ENCODE results near the gene PCCA. TPM values are rescaled to one million over a fixed set of nuclear protein-coding genes. Genes with fewer than 3 reads are reported as not detected.

PCCA gene
- total and polyA plus RNA-seq, 2 donors (not counting 1 experiment from before 2014, with no cell fraction given), result 4.8 to 17.4 TPM

DNA sequence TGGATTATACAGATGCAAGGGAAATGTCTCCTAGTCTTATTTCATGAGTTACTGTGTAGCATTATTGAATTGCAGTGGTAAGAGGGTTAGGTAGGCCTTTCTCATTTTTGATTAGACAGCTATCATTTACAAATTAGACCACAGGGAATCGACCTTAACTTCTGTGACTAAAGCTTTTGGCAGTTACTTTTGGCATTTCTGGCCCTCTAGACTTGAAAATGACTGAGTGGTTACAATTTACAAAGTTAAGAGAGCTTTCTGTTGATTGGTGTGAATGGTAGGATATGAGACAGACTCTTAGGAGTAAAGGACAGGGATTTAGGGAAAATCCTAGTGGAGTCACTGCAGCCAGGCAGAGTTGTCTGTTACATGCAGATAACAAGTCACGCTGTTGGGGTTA, 413.6 kb downstream of the PCCA start:
- H3K9me3 Mint-ChIP-seq (ENCODE audit: insufficient read depth), result no peaks in the 10 kb centered on the region
- peaks cover 12% of the 10 kb centered on the region for H3K4me1 Mint-ChIP-seq
- POLR2A ChIA-PET, result no interaction called here
- 73% methylated on average over 2 of the region's 2 CpGs for WGBS (ENCODE audit: insufficient coverage)
- Histone ChIP-seq H3K4me1 (ENCODE audit: control insufficient read depth in 2 of 2, insufficient read depth in 2 of 2, low read length in 2 of 2) (peaks cover 0 to 3% of the 10 kb centered on the region in 2 donors), H3K27ac (ENCODE audit: low read length in 2 of 2) (no peak overlapping the region), H3K4me2 (replicated peaks; ENCODE audit: low read depth, low read length, poor library complexity, severe bottlenecking) (no peak overlapping the region), H3K27me3 (replicated peaks in 1 of 4; ENCODE audit: control extremely low read depth in 1 of 4, control insufficient read depth in 3 of 4, insufficient read depth in 4 of 4, low read length in 3 of 4) (no peaks in the 10 kb centered on the region), H4K20me1 (ENCODE audit: control insufficient read depth, insufficient read depth, low read length, poor library complexity, severe bottlenecking) (no peaks in the 10 kb centered on the region), H3K9me3 (ENCODE audit: control extremely low read depth in 1 of 3, control insufficient read depth in 2 of 3, insufficient read depth in 1 of 3, low read length in 2 of 3) (no peaks in the 10 kb centered on the region), H3K9ac (ENCODE audit: low read length) (no peak overlapping the region), H3K79me2 (ENCODE audit: control insufficient read depth, insufficient read depth, low read length) (no peaks in the 10 kb centered on the region), H3K4me3 (ENCODE audit: control extremely low read depth in 1 of 5, extremely low read depth in 1 of 5, insufficient read depth in 1 of 5, low read depth in 2 of 5, low read length in 4 of 5) (no peak overlapping the region), H3K36me3 (replicated peaks in 1 of 2; ENCODE audit: control extremely low read depth in 1 of 2, control insufficient read depth in 1 of 2, extremely low read depth in 1 of 2, insufficient read depth in 2 of 2, low read length in 1 of 2) (no peaks in the 10 kb centered on the region), H2AFZ (ENCODE audit: insufficient read depth, low read depth, low read length, poor library complexity, severe bottlenecking) (no peak overlapping the region)
- no peak for TF ChIP-seq EZH2 (IDR thresholded peaks at IDR 0.05; ENCODE audit: borderline replicate concordance, insufficient read depth, low read depth, low read length, poor library complexity, severe bottlenecking)
- TF ChIP-seq, protein P1, sequence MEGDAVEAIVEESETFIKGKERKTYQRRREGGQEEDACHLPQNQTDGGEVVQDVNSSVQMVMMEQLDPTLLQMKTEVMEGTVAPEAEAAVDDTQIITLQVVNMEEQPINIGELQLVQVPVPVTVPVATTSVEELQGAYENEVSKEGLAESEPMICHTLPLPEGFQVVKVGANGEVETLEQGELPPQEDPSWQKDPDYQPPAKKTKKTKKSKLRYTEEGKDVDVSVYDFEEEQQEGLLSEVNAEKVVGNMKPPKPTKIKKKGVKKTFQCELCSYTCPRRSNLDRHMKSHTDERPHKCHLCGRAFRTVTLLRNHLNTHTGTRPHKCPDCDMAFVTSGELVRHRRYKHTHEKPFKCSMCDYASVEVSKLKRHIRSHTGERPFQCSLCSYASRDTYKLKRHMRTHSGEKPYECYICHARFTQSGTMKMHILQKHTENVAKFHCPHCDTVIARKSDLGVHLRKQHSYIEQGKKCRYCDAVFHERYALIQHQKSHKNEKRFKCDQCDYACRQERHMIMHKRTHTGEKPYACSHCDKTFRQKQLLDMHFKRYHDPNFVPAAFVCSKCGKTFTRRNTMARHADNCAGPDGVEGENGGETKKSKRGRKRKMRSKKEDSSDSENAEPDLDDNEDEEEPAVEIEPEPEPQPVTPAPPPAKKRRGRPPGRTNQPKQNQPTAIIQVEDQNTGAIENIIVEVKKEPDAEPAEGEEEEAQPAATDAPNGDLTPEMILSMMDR (IDR thresholded peaks at IDR 0.05), result no peak
- intact Hi-C loops (cut with micrococcal nuclease), result no loop called here
- peaks cover 7% of the 10 kb centered on the region for H3K27me3 Mint-ChIP-seq
- CTCF ChIA-PET, result interaction anchor here (1.0 to 1.2 kb wide), 2 partner anchors 9 to 11 kb away, joined by 3 read pairs; no protein-coding TSS in a partner anchor
- H3K4me3 Mint-ChIP-seq, result no peak overlapping the region
- no peak overlapping the region for H3K27ac Mint-ChIP-seq
- no peak for ATAC-seq (ENCODE audit: low read depth)
- DNase-seq, result no peak

DNA sequence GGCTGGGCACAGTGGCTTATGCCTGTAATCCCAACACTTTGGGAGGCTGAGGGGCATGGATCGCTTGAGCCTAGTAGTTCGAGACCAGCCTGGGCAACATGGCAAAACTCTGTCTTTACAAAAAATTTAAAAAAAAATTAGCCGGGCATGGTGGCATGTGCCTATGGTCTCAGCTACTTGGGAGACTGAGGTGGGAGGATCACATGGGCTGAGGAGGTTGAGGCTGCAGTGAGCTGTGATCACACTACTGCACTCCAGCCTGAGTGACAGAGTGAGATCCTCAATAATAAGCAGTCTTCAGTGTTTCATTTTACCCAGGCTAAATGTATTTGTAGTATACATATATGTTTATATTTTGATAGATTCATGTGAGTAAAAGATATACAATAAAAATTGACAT, 414.7 kb downstream of the PCCA start:
- no peaks in the 10 kb centered on the region for H3K9me3 Mint-ChIP-seq (ENCODE audit: insufficient read depth)

More for the DNA sequence above, 414.7 kb downstream of the PCCA start:
- Histone ChIP-seq H2AFZ (ENCODE audit: insufficient read depth, low read depth, low read length, poor library complexity, severe bottlenecking) (no peak overlapping the region), H3K4me2 (replicated peaks; ENCODE audit: low read depth, low read length, poor library complexity, severe bottlenecking) (no peak overlapping the region), H4K20me1 (ENCODE audit: control insufficient read depth, insufficient read depth, low read length, poor library complexity, severe bottlenecking) (no peaks in the 10 kb centered on the region), H3K79me2 (ENCODE audit: control insufficient read depth, insufficient read depth, low read length) (no peaks in the 10 kb centered on the region), H3K36me3 (replicated peaks in 1 of 2; ENCODE audit: control extremely low read depth in 1 of 2, control insufficient read depth in 1 of 2, extremely low read depth in 1 of 2, insufficient read depth in 2 of 2, low read length in 1 of 2) (no peaks in the 10 kb centered on the region), H3K9me3 (ENCODE audit: control extremely low read depth in 1 of 3, control insufficient read depth in 2 of 3, insufficient read depth in 1 of 3, low read length in 2 of 3) (no peaks in the 10 kb centered on the region), H3K4me3 (ENCODE audit: control extremely low read depth in 1 of 5, extremely low read depth in 1 of 5, insufficient read depth in 1 of 5, low read depth in 2 of 5, low read length in 4 of 5) (no peak overlapping the region), H3K27me3 (replicated peaks in 1 of 4; ENCODE audit: control extremely low read depth in 1 of 4, control insufficient read depth in 3 of 4, insufficient read depth in 4 of 4, low read length in 3 of 4) (no peaks in the 10 kb centered on the region), H3K9ac (ENCODE audit: low read length) (no peak overlapping the region), H3K27ac (ENCODE audit: low read length in 2 of 2) (no peak overlapping the region), H3K4me1 (ENCODE audit: control insufficient read depth in 2 of 2, insufficient read depth in 2 of 2, low read length in 2 of 2) (peaks cover 0 to 3% of the 10 kb centered on the region in 2 donors)
- 100% methylated on average over 1 of the region's 3 CpGs for WGBS (ENCODE audit: insufficient coverage)
- Mint-ChIP-seq H3K4me3 (no peak overlapping the region), H3K27me3 (peaks cover 7% of the 10 kb centered on the region), H3K4me1 (peaks cover 12% of the 10 kb centered on the region), H3K27ac (no peak overlapping the region)
- TF ChIP-seq, protein P1 (IDR thresholded peaks at IDR 0.05), result no peak
- no peak for TF ChIP-seq EZH2 (IDR thresholded peaks at IDR 0.05; ENCODE audit: borderline replicate concordance, insufficient read depth, low read depth, low read length, poor library complexity, severe bottlenecking)
- CTCF ChIA-PET, result interaction anchor here (1.7 kb wide), 1 partner anchor 847 kb away, joined by 3 read pairs; no protein-coding TSS in a partner anchor
- DNase-seq, result no peak
- intact Hi-C loops (cut with micrococcal nuclease), result no loop called here
- POLR2A ChIA-PET, result no interaction called here
- no peak for ATAC-seq (ENCODE audit: low read depth)
